ENCODE results near the gene SLC12A8.

The SLC12A8 gene

GRCh38 chr3:125123451-125124305, 88.9 kb downstream of the SLC12A8 start:
- H3K4me3 ChIP-seq (ENCODE audit: low read depth, low read length) = no peak overlapping the region

GRCh38 chr3:125121246-125122010, 91.1 kb downstream of the SLC12A8 start:
- H3K4me3 ChIP-seq (ENCODE audit: low read depth, low read length) = no peak overlapping the region
- H3K9ac ChIP-seq = no peak overlapping the region
- peak overlapping the region; percentile 13 for H2AFZ ChIP-seq
- H3K36me3 ChIP-seq (ENCODE audit: control insufficient read depth, insufficient read depth, low read length) = no peaks in the 10 kb centered on the region
- no peaks in the 10 kb centered on the region for H3K9me3 ChIP-seq (ENCODE audit: control insufficient read depth, low read length)
- no peak for TF ChIP-seq CTCF (IDR thresholded peaks at IDR 0.05)
- no peaks in the 10 kb centered on the region for H3K79me2 ChIP-seq
- H3K27ac ChIP-seq = no peak overlapping the region
- no peaks in the 10 kb centered on the region for H3K27me3 ChIP-seq (ENCODE audit: control insufficient read depth, insufficient read depth, low read length)
- peaks cover 21% of the 10 kb centered on the region for H3K4me1 ChIP-seq
- no peak overlapping the region for H3K4me2 ChIP-seq (ENCODE audit: low read length)

More at GRCh38 chr3:125123451-125124305, 88.9 kb downstream of the SLC12A8 start:
- H3K27me3 ChIP-seq (ENCODE audit: control insufficient read depth, insufficient read depth, low read length) = no peaks in the 10 kb centered on the region
- no peaks in the 10 kb centered on the region for H3K9me3 ChIP-seq (ENCODE audit: control insufficient read depth, low read length)
- no peaks in the 10 kb centered on the region for H3K79me2 ChIP-seq
- peak overlapping the region; percentile 13 for H3K27ac ChIP-seq
- H3K4me1 ChIP-seq = peaks cover 9% of the 10 kb centered on the region
- H3K36me3 ChIP-seq (ENCODE audit: control insufficient read depth, insufficient read depth, low read length) = no peaks in the 10 kb centered on the region
- H3K4me2 ChIP-seq (ENCODE audit: low read length) = no peak overlapping the region
- TF ChIP-seq CTCF (IDR thresholded peaks at IDR 0.05) = no peak
- H2AFZ ChIP-seq = no peak overlapping the region
- no peak overlapping the region for H3K9ac ChIP-seq

- Histone ChIP-seq H2AFZ (no peak overlapping the region), H3K27me3 (ENCODE audit: control insufficient read depth, insufficient read depth, low read length) (no peaks in the 10 kb centered on the region), H3K9me3 (ENCODE audit: control insufficient read depth, low read length) (no peaks in the 10 kb centered on the region), H3K27ac (no peak overlapping the region), H3K4me3 (ENCODE audit: low read depth, low read length) (no peak overlapping the region), H3K36me3 (ENCODE audit: control insufficient read depth, insufficient read depth, low read length) (no peaks in the 10 kb centered on the region), H3K4me2 (ENCODE audit: low read length) (no peak overlapping the region), H3K4me1 (peaks cover 24% of the 10 kb centered on the region), H3K79me2 (no peaks in the 10 kb centered on the region), H3K9ac (no peak overlapping the region)
- no peak for TF ChIP-seq CTCF (IDR thresholded peaks at IDR 0.05)
Measured at GRCh38 chr3:125120379-125121122, 92.0 kb downstream of the SLC12A8 start.

- Histone ChIP-seq H3K79me2 (no peaks in the 10 kb centered on the region), H3K27me3 (ENCODE audit: control insufficient read depth, insufficient read depth, low read length) (no peaks in the 10 kb centered on the region), H3K36me3 (ENCODE audit: control insufficient read depth, insufficient read depth, low read length) (no peaks in the 10 kb centered on the region), H3K9me3 (ENCODE audit: control insufficient read depth, low read length) (no peaks in the 10 kb centered on the region), H3K9ac (no peak overlapping the region), H3K4me2 (ENCODE audit: low read length) (no peak overlapping the region), H3K4me1 (peaks cover 24% of the 10 kb centered on the region), H2AFZ (peak overlapping the region; percentile 51), H3K4me3 (ENCODE audit: low read depth, low read length) (no peak overlapping the region), H3K27ac (peak overlapping the region; percentile 15)
- TF ChIP-seq CTCF (IDR thresholded peaks at IDR 0.05) = no peak
Measured at GRCh38 chr3:125119752-125120378, 92.7 kb downstream of the SLC12A8 start.

All from parathyroid adenoma (tissue), 2 donors.